SJCRH30 (cell line): Measurements from ENCODE around the gene GLS2. TPM values are rescaled to one million over a fixed set of nuclear protein-coding genes. Genes with fewer than 3 reads are reported as not detected.
"Not testable (repeated sequence)": the region's sequence is repeated elsewhere in the genome, so short reads cannot be mapped to it uniquely, and the experiment has no call there.

Experiments
- DNase-seq, 2 experiments: peaks; one replicate each; pipeline ENCODE4 v3.0.0-alpha.2; 2015 to 2020
- H3K27ac ChIP-seq: fragments of 250-450 bp; sonication (Bioruptor Pico); 2 replicates; pipeline ENCODE4 v1.5.1; 2020; ENCODE audit warnings: mild to moderate bottlenecking, moderate library complexity
- H3K27me3 ChIP-seq: fragments of 250-450 bp; sonication (Bioruptor Pico); 2 replicates; pipeline ENCODE4 v1.5.1; 2020; ENCODE audit warnings: mild to moderate bottlenecking, moderate library complexity
- H3K36me3 ChIP-seq: fragments of 250-450 bp; sonication (Bioruptor Pico); 2 replicates; pipeline ENCODE4 v1.5.1; 2020; ENCODE audit warnings: mild to moderate bottlenecking, moderate library complexity
- H3K4me1 ChIP-seq: fragments of 250-450 bp; sonication (Bioruptor Pico); 2 replicates; pipeline ENCODE4 v1.5.1; 2020; ENCODE audit warnings: mild to moderate bottlenecking, moderate library complexity
- H3K4me3 ChIP-seq: fragments of 250-450 bp; sonication (Bioruptor Pico); 2 replicates; pipeline ENCODE4 v1.5.1; 2020; ENCODE audit warnings: mild to moderate bottlenecking, moderate library complexity
- H3K9me3 ChIP-seq: fragments of 250-450 bp; sonication (Bioruptor Pico); replicated peaks from 2 replicates; pipeline ENCODE4 v1.5.1; 2020; ENCODE audit warnings: mild to moderate bottlenecking, moderate library complexity
- total RNA-seq: library from RNA; depleted of rRNA; stranded (reverse); fragments of >200 nt; shearing (Covaris generic); gene quantifications from 2 replicates; pipeline ENCODE4 v1.2.3, GENCODE V29; 2014

Gene GLS2
- total RNA-seq, 1 experiment from 2014 or later: not detected

GRCh38 chr12:56499879-56500278 lies 11.9 kb upstream of the GLS2 start:
- not testable (repeated sequence) for H3K27ac ChIP-seq, H3K36me3 ChIP-seq, H3K27me3 ChIP-seq, DNase-seq, H3K4me3 ChIP-seq, H3K4me1 ChIP-seq, H3K9me3 ChIP-seq

- H3K9me3 ChIP-seq, H3K27me3 ChIP-seq, H3K4me3 ChIP-seq, H3K27ac ChIP-seq, H3K4me1 ChIP-seq, H3K36me3 ChIP-seq, DNase-seq: not testable (repeated sequence)
Observed at GRCh38 chr12:56499452-56499851, 11.5 kb upstream of the GLS2 start.

- H3K4me3 ChIP-seq, H3K9me3 ChIP-seq, H3K27me3 ChIP-seq, H3K36me3 ChIP-seq, H3K27ac ChIP-seq, H3K4me1 ChIP-seq: not testable (repeated sequence)
- DNase-seq: peak; percentile 27 to 45
Observed at GRCh38 chr12:56498126-56498902, 10.4 kb upstream of the GLS2 start.

GRCh38 chr12:56496704-56497103 lies 8.7 kb upstream of the GLS2 start:
- not testable (repeated sequence) for H3K27me3 ChIP-seq, H3K36me3 ChIP-seq, H3K4me3 ChIP-seq, H3K9me3 ChIP-seq, H3K4me1 ChIP-seq, H3K27ac ChIP-seq
- DNase-seq: peak; percentile 43 to 45

- DNase-seq, H3K9me3 ChIP-seq, H3K4me1 ChIP-seq, H3K4me3 ChIP-seq, H3K36me3 ChIP-seq, H3K27ac ChIP-seq, H3K27me3 ChIP-seq: not testable (repeated sequence)
Observed at GRCh38 chr12:56494481-56494880, 6.5 kb upstream of the GLS2 start.

- not testable (repeated sequence) for DNase-seq, H3K4me1 ChIP-seq, H3K27ac ChIP-seq, H3K27me3 ChIP-seq, H3K4me3 ChIP-seq, H3K36me3 ChIP-seq, H3K9me3 ChIP-seq
Observed at GRCh38 chr12:56494106-56494415, 6.1 kb upstream of the GLS2 start.

- H3K27me3 ChIP-seq, H3K9me3 ChIP-seq, H3K27ac ChIP-seq, H3K36me3 ChIP-seq, H3K4me3 ChIP-seq, DNase-seq, H3K4me1 ChIP-seq: not testable (repeated sequence)
Observed at GRCh38 chr12:56493409-56494105, 5.6 kb upstream of the GLS2 start.

- H3K4me3 ChIP-seq: no peak overlapping the region
- no peaks in the 10 kb centered on the region for H3K36me3 ChIP-seq
- H3K9me3 ChIP-seq: no peaks in the 10 kb centered on the region
- no peak overlapping the region for H3K27ac ChIP-seq
- H3K4me1 ChIP-seq: no peaks in the 10 kb centered on the region
- DNase-seq: no peak
- H3K27me3 ChIP-seq: no peaks in the 10 kb centered on the region
Observed at GRCh38 chr12:56490360-56490759, 2.4 kb upstream of the GLS2 start.

GRCh38 chr12:56487448-56488040 lies 417 bp downstream of the GLS2 start:
- H3K36me3 ChIP-seq: no peaks in the 10 kb centered on the region
- no peaks in the 10 kb centered on the region for H3K27me3 ChIP-seq
- no peaks in the 10 kb centered on the region for H3K9me3 ChIP-seq
- no peaks in the 10 kb centered on the region for H3K4me1 ChIP-seq
- no peak overlapping the region for H3K4me3 ChIP-seq
- no peak for DNase-seq
- no peak overlapping the region for H3K27ac ChIP-seq

GRCh38 chr12:56486694-56487093 lies 1.3 kb downstream of the GLS2 start:
- H3K4me3 ChIP-seq: no peak overlapping the region
- H3K36me3 ChIP-seq: no peaks in the 10 kb centered on the region
- H3K27me3 ChIP-seq: no peaks in the 10 kb centered on the region
- H3K27ac ChIP-seq: no peak overlapping the region
- H3K9me3 ChIP-seq: no peaks in the 10 kb centered on the region
- DNase-seq: no peak
- H3K4me1 ChIP-seq: no peaks in the 10 kb centered on the region

GRCh38 chr12:56484566-56484965 lies 3.4 kb downstream of the GLS2 start:
- Histone ChIP-seq H3K27me3 (no peaks in the 10 kb centered on the region), H3K4me1 (no peaks in the 10 kb centered on the region), H3K27ac (no peak overlapping the region), H3K36me3 (no peaks in the 10 kb centered on the region), H3K9me3 (no peaks in the 10 kb centered on the region), H3K4me3 (no peak overlapping the region)
- DNase-seq: no peak

- Histone ChIP-seq H3K4me3 (no peak overlapping the region), H3K36me3 (no peaks in the 10 kb centered on the region), H3K9me3 (no peaks in the 10 kb centered on the region), H3K27ac (no peak overlapping the region), H3K27me3 (no peaks in the 10 kb centered on the region), H3K4me1 (no peaks in the 10 kb centered on the region)
- no peak for DNase-seq
Observed at GRCh38 chr12:56479625-56480024, 8.3 kb downstream of the GLS2 start.

- Histone ChIP-seq H3K4me3 (no peak overlapping the region), H3K36me3 (peaks cover 5% of the 10 kb centered on the region; the same call in 1 of the 2 replicates), H3K4me1 (no peaks in the 10 kb centered on the region), H3K27me3 (no peaks in the 10 kb centered on the region), H3K27ac (no peak overlapping the region), H3K9me3 (no peaks in the 10 kb centered on the region)
- no peak for DNase-seq
Observed at GRCh38 chr12:56477521-56478225, 10.3 kb downstream of the GLS2 start.

GRCh38 chr12:56476972-56477432 lies 11.0 kb downstream of the GLS2 start:
- H3K4me3 ChIP-seq: no peak overlapping the region

GRCh38 chr12:56476143-56476542 lies 11.8 kb downstream of the GLS2 start:
- no peak for DNase-seq
- no peaks in the 10 kb centered on the region for H3K9me3 ChIP-seq
- no peak overlapping the region for H3K27ac ChIP-seq
- no peak overlapping the region for H3K4me3 ChIP-seq
- no peaks in the 10 kb centered on the region for H3K4me1 ChIP-seq
- no peaks in the 10 kb centered on the region for H3K27me3 ChIP-seq
- peaks cover 7% of the 10 kb centered on the region; the same call in 1 of the 2 replicates for H3K36me3 ChIP-seq

More at GRCh38 chr12:56476972-56477432, 11.0 kb downstream of the GLS2 start:
- Histone ChIP-seq H3K27ac (no peak overlapping the region), H3K9me3 (no peaks in the 10 kb centered on the region), H3K36me3 (peaks cover 7% of the 10 kb centered on the region; the same call in 1 of the 2 replicates), H3K4me1 (no peaks in the 10 kb centered on the region), H3K27me3 (no peaks in the 10 kb centered on the region)
- no peak for DNase-seq
